ENCODE measurements around the gene TRPV6.

Gene TRPV6

GRCh38 chr7:142885311-142886230 lies at the start of gene TRPV6:
Gene TRPV6, minus strand, starts transcription at chr7:142885745.
- H3K9me3 ChIP-seq (ENCODE audit: control insufficient read depth in 2 of 2, low read length in 2 of 2): no peaks in the 10 kb centered on the region
- H3K36me3 ChIP-seq (ENCODE audit: control insufficient read depth in 2 of 2, insufficient read depth in 2 of 2, low read length in 2 of 2): no peaks in the 10 kb centered on the region
- H3K9ac ChIP-seq (ENCODE audit: low read length in 2 of 2): no peak within 1 kb of the TSS
- no peaks in the 10 kb centered on the region for H3K4me1 ChIP-seq (ENCODE audit: control insufficient read depth, insufficient read depth, low read length)
- no peak within 1 kb of the TSS for H3K27ac ChIP-seq (ENCODE audit: low read length)
- H3K4me3 ChIP-seq (ENCODE audit: low read length in 2 of 2): no peak within 1 kb of the TSS
- H3K27me3 ChIP-seq (ENCODE audit: control insufficient read depth in 1 of 2, insufficient read depth in 2 of 2, low read length in 2 of 2): peaks cover 4 to 24% of the 10 kb centered on the region in 2 donors

GRCh38 chr7:142934056-142934455 lies 48.5 kb upstream of the TRPV6 start:
- no peak overlapping the region for H3K27ac ChIP-seq (ENCODE audit: low read length)
- H3K27me3 ChIP-seq (ENCODE audit: control insufficient read depth in 1 of 2, insufficient read depth in 2 of 2, low read length in 2 of 2): no peaks in the 10 kb centered on the region
- H3K4me3 ChIP-seq (ENCODE audit: low read length in 2 of 2): no peak overlapping the region
- no peak overlapping the region for H3K9ac ChIP-seq (ENCODE audit: low read length in 2 of 2)
- no peaks in the 10 kb centered on the region for H3K9me3 ChIP-seq (ENCODE audit: control insufficient read depth in 2 of 2, low read length in 2 of 2)
- H3K4me1 ChIP-seq (ENCODE audit: control insufficient read depth, insufficient read depth, low read length): no peaks in the 10 kb centered on the region
- no peaks in the 10 kb centered on the region for H3K36me3 ChIP-seq (ENCODE audit: control insufficient read depth in 2 of 2, insufficient read depth in 2 of 2, low read length in 2 of 2)

GRCh38 chr7:142933624-142934023 lies 48.1 kb upstream of the TRPV6 start, which contains the start of gene TRPV5:
Gene TRPV5, minus strand, starts transcription at chr7:142933746. Its CDS starts 287 bp downstream, at chr7:142933459.
- Histone ChIP-seq H3K4me1 (ENCODE audit: control insufficient read depth, insufficient read depth, low read length) (no peaks in the 10 kb centered on the region), H3K27ac (ENCODE audit: low read length) (no peak within 1 kb of the TSS), H3K9ac (ENCODE audit: low read length in 2 of 2) (no peak within 1 kb of the TSS), H3K27me3 (ENCODE audit: control insufficient read depth in 1 of 2, insufficient read depth in 2 of 2, low read length in 2 of 2) (no peaks in the 10 kb centered on the region), H3K36me3 (ENCODE audit: control insufficient read depth in 2 of 2, insufficient read depth in 2 of 2, low read length in 2 of 2) (no peaks in the 10 kb centered on the region), H3K4me3 (ENCODE audit: low read length in 2 of 2) (no peak within 1 kb of the TSS), H3K9me3 (ENCODE audit: control insufficient read depth in 2 of 2, low read length in 2 of 2) (no peaks in the 10 kb centered on the region)

- Histone ChIP-seq H3K4me3 (ENCODE audit: low read length in 2 of 2) (no peak overlapping the region), H3K36me3 (ENCODE audit: control insufficient read depth in 2 of 2, insufficient read depth in 2 of 2, low read length in 2 of 2) (no peaks in the 10 kb centered on the region), H3K27me3 (ENCODE audit: control insufficient read depth in 1 of 2, insufficient read depth in 2 of 2, low read length in 2 of 2) (no peaks in the 10 kb centered on the region), H3K9ac (ENCODE audit: low read length in 2 of 2) (no peak overlapping the region), H3K27ac (ENCODE audit: low read length) (no peak overlapping the region), H3K9me3 (ENCODE audit: control insufficient read depth in 2 of 2, low read length in 2 of 2) (no peaks in the 10 kb centered on the region), H3K4me1 (ENCODE audit: control insufficient read depth, insufficient read depth, low read length) (no peaks in the 10 kb centered on the region)
These were observed 47.5 kb upstream of the TRPV6 start for GRCh38 chr7:142933092-142933475.

GRCh38 chr7:142932386-142933091 lies 47.0 kb upstream of the TRPV6 start:
- H3K9me3 ChIP-seq (ENCODE audit: control insufficient read depth in 2 of 2, low read length in 2 of 2): no peaks in the 10 kb centered on the region
- no peaks in the 10 kb centered on the region for H3K36me3 ChIP-seq (ENCODE audit: control insufficient read depth in 2 of 2, insufficient read depth in 2 of 2, low read length in 2 of 2)
- H3K9ac ChIP-seq (ENCODE audit: low read length in 2 of 2): no peak overlapping the region
- H3K27me3 ChIP-seq (ENCODE audit: control insufficient read depth in 1 of 2, insufficient read depth in 2 of 2, low read length in 2 of 2): no peaks in the 10 kb centered on the region
- H3K27ac ChIP-seq (ENCODE audit: low read length): no peak overlapping the region
- H3K4me1 ChIP-seq (ENCODE audit: control insufficient read depth, insufficient read depth, low read length): no peaks in the 10 kb centered on the region
- H3K4me3 ChIP-seq (ENCODE audit: low read length in 2 of 2): no peak overlapping the region

- H3K9me3 ChIP-seq (ENCODE audit: control insufficient read depth in 2 of 2, low read length in 2 of 2): no peaks in the 10 kb centered on the region
- no peak overlapping the region for H3K9ac ChIP-seq (ENCODE audit: low read length in 2 of 2)
- H3K4me1 ChIP-seq (ENCODE audit: control insufficient read depth, insufficient read depth, low read length): no peaks in the 10 kb centered on the region
- H3K27ac ChIP-seq (ENCODE audit: low read length): no peak overlapping the region
- H3K27me3 ChIP-seq (ENCODE audit: control insufficient read depth in 1 of 2, insufficient read depth in 2 of 2, low read length in 2 of 2): no peaks in the 10 kb centered on the region
- H3K36me3 ChIP-seq (ENCODE audit: control insufficient read depth in 2 of 2, insufficient read depth in 2 of 2, low read length in 2 of 2): no peaks in the 10 kb centered on the region
- no peak overlapping the region for H3K4me3 ChIP-seq (ENCODE audit: low read length in 2 of 2)
These were observed 44.7 kb upstream of the TRPV6 start for GRCh38 chr7:142930126-142930730.

GRCh38 chr7:142927949-142928348 lies 42.4 kb upstream of the TRPV6 start:
- no peaks in the 10 kb centered on the region for H3K9me3 ChIP-seq (ENCODE audit: control insufficient read depth in 2 of 2, low read length in 2 of 2)
- no peak overlapping the region for H3K27ac ChIP-seq (ENCODE audit: low read length)
- H3K9ac ChIP-seq (ENCODE audit: low read length in 2 of 2): no peak overlapping the region
- H3K27me3 ChIP-seq (ENCODE audit: control insufficient read depth in 1 of 2, insufficient read depth in 2 of 2, low read length in 2 of 2): no peaks in the 10 kb centered on the region
- no peak overlapping the region for H3K4me3 ChIP-seq (ENCODE audit: low read length in 2 of 2)
- H3K36me3 ChIP-seq (ENCODE audit: control insufficient read depth in 2 of 2, insufficient read depth in 2 of 2, low read length in 2 of 2): no peaks in the 10 kb centered on the region
- H3K4me1 ChIP-seq (ENCODE audit: control insufficient read depth, insufficient read depth, low read length): no peaks in the 10 kb centered on the region

- Histone ChIP-seq H3K4me3 (ENCODE audit: low read length in 2 of 2) (no peak overlapping the region), H3K27ac (ENCODE audit: low read length) (no peak overlapping the region)
These were observed 41.7 kb upstream of the TRPV6 start for GRCh38 chr7:142927085-142927745.

GRCh38 chr7:142925413-142925812 lies 39.9 kb upstream of the TRPV6 start:
- no peak overlapping the region for H3K4me3 ChIP-seq (ENCODE audit: low read length in 2 of 2)
- no peak overlapping the region for H3K9ac ChIP-seq (ENCODE audit: low read length in 2 of 2)
- no peaks in the 10 kb centered on the region for H3K36me3 ChIP-seq (ENCODE audit: control insufficient read depth in 2 of 2, insufficient read depth in 2 of 2, low read length in 2 of 2)
- no peaks in the 10 kb centered on the region for H3K9me3 ChIP-seq (ENCODE audit: control insufficient read depth in 2 of 2, low read length in 2 of 2)
- H3K27ac ChIP-seq (ENCODE audit: low read length): no peak overlapping the region
- H3K27me3 ChIP-seq (ENCODE audit: control insufficient read depth in 1 of 2, insufficient read depth in 2 of 2, low read length in 2 of 2): no peaks in the 10 kb centered on the region
- no peaks in the 10 kb centered on the region for H3K4me1 ChIP-seq (ENCODE audit: control insufficient read depth, insufficient read depth, low read length)

More at GRCh38 chr7:142927085-142927745, 41.7 kb upstream of the TRPV6 start:
- Histone ChIP-seq H3K9ac (ENCODE audit: low read length in 2 of 2) (no peak overlapping the region), H3K36me3 (ENCODE audit: control insufficient read depth in 2 of 2, insufficient read depth in 2 of 2, low read length in 2 of 2) (no peaks in the 10 kb centered on the region), H3K9me3 (ENCODE audit: control insufficient read depth in 2 of 2, low read length in 2 of 2) (no peaks in the 10 kb centered on the region), H3K4me1 (ENCODE audit: control insufficient read depth, insufficient read depth, low read length) (no peaks in the 10 kb centered on the region), H3K27me3 (ENCODE audit: control insufficient read depth in 1 of 2, insufficient read depth in 2 of 2, low read length in 2 of 2) (no peaks in the 10 kb centered on the region)

GRCh38 chr7:142923391-142923790 lies 37.8 kb upstream of the TRPV6 start:
- H3K9ac ChIP-seq (ENCODE audit: low read length in 2 of 2): no peak overlapping the region
- no peak overlapping the region for H3K27ac ChIP-seq (ENCODE audit: low read length)
- H3K36me3 ChIP-seq (ENCODE audit: control insufficient read depth in 2 of 2, insufficient read depth in 2 of 2, low read length in 2 of 2): no peaks in the 10 kb centered on the region
- no peaks in the 10 kb centered on the region for H3K27me3 ChIP-seq (ENCODE audit: control insufficient read depth in 1 of 2, insufficient read depth in 2 of 2, low read length in 2 of 2)
- H3K9me3 ChIP-seq (ENCODE audit: control insufficient read depth in 2 of 2, low read length in 2 of 2): no peaks in the 10 kb centered on the region
- no peaks in the 10 kb centered on the region for H3K4me1 ChIP-seq (ENCODE audit: control insufficient read depth, insufficient read depth, low read length)
- H3K4me3 ChIP-seq (ENCODE audit: low read length in 2 of 2): no peak overlapping the region
